ENCODE results near the gene TSR3. TPM values are rescaled to one million over a fixed set of nuclear protein-coding genes. Genes with fewer than 3 reads are reported as not detected.

Gene TSR3
- total and polyA plus RNA-seq, 2 of the 13 experiments (the other 11 are each of a cell fraction or from before 2014, with no cell fraction given): 24.2 to 51.0 TPM

GRCh38 chr16:1320097-1320496 lies 31.6 kb downstream of the TSR3 start (continued):
- TF ChIP-seq NFKB2 (CRISPR knock-in tag; IDR thresholded peaks at IDR 0.05; ENCODE audit: borderline replicate concordance): no peak
- TF ChIP-seq ZNF773 (CRISPR knock-in tag; IDR thresholded peaks at IDR 0.05; ENCODE audit: borderline replicate concordance): no peak
- TF ChIP-seq SIN3B (IDR thresholded peaks at IDR 0.05; ENCODE audit: low read length): no peak

DNA sequence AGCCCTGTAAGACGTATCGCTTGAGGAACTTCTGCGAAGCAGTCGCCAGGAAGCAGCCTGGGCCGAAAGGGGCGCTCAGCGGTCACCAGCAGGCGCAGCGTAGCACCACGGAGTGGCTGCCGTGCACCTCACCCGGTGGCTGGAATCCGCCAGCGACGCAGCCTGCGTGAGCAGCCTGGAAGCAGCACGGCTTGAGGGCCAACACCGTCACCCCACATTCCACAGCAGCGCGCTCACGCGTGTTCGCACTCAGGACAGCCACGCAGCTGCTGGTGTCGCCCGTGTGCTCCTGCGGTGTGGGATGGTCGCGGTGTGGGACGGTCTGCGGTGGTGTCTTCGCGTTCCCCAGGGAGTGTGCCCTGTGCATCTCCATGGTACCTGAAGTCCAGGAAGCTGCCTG lies 32.6 kb downstream of the TSR3 start:
- in situ Hi-C loops (cut with HindIII; ENCODE audit: extremely low pct_ligation_motif_present, low pct_unique_long_range_greater_than_20kb): no loop called here
- TF ChIP-seq, protein P1, sequence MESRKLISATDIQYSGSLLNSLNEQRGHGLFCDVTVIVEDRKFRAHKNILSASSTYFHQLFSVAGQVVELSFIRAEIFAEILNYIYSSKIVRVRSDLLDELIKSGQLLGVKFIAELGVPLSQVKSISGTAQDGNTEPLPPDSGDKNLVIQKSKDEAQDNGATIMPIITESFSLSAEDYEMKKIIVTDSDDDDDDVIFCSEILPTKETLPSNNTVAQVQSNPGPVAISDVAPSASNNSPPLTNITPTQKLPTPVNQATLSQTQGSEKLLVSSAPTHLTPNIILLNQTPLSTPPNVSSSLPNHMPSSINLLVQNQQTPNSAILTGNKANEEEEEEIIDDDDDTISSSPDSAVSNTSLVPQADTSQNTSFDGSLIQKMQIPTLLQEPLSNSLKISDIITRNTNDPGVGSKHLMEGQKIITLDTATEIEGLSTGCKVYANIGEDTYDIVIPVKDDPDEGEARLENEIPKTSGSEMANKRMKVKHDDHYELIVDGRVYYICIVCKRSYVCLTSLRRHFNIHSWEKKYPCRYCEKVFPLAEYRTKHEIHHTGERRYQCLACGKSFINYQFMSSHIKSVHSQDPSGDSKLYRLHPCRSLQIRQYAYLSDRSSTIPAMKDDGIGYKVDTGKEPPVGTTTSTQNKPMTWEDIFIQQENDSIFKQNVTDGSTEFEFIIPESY (CRISPR knock-in tag; IDR thresholded peaks at IDR 0.05): peak; percentile 63; the same call in 1 of the 2 replicates
- TF ChIP-seq, protein P2, sequence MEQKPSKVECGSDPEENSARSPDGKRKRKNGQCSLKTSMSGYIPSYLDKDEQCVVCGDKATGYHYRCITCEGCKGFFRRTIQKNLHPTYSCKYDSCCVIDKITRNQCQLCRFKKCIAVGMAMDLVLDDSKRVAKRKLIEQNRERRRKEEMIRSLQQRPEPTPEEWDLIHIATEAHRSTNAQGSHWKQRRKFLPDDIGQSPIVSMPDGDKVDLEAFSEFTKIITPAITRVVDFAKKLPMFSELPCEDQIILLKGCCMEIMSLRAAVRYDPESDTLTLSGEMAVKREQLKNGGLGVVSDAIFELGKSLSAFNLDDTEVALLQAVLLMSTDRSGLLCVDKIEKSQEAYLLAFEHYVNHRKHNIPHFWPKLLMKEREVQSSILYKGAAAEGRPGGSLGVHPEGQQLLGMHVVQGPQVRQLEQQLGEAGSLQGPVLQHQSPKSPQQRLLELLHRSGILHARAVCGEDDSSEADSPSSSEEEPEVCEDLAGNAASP (CRISPR knock-in tag; IDR thresholded peaks at IDR 0.05; ENCODE audit: borderline replicate concordance): no peak
- TF ChIP-seq ZBTB20 (CRISPR knock-in tag; IDR thresholded peaks at IDR 0.05; ENCODE audit: borderline replicate concordance, low read depth) (no peak), ZNF879 (CRISPR knock-in tag; IDR thresholded peaks at IDR 0.05) (no peak), BHLHE40 (IDR thresholded peaks at IDR 0.05; ENCODE audit: low read length) (no peak), ZNF333 (CRISPR knock-in tag; IDR thresholded peaks at IDR 0.05; ENCODE audit: borderline replicate concordance) (no peak), ZNF773 (CRISPR knock-in tag; IDR thresholded peaks at IDR 0.05; ENCODE audit: borderline replicate concordance) (no peak), AKAP8 (CRISPR knock-in tag; IDR thresholded peaks at IDR 0.05) (no peak), RBFOX2 (IDR thresholded peaks at IDR 0.05; ENCODE audit: low read depth, low read length) (peak; percentile 68), PRMT3 (CRISPR knock-in tag; IDR thresholded peaks at IDR 0.05; ENCODE audit: borderline replicate concordance, low read depth) (no peak), ZNF317 (CRISPR knock-in tag; IDR thresholded peaks at IDR 0.05) (no peak), AGO2 (optimal IDR thresholded peaks at IDR 0.05; ENCODE audit: low read depth, low read length) (peak; percentile 88)
- TF ChIP-seq, protein P3, sequence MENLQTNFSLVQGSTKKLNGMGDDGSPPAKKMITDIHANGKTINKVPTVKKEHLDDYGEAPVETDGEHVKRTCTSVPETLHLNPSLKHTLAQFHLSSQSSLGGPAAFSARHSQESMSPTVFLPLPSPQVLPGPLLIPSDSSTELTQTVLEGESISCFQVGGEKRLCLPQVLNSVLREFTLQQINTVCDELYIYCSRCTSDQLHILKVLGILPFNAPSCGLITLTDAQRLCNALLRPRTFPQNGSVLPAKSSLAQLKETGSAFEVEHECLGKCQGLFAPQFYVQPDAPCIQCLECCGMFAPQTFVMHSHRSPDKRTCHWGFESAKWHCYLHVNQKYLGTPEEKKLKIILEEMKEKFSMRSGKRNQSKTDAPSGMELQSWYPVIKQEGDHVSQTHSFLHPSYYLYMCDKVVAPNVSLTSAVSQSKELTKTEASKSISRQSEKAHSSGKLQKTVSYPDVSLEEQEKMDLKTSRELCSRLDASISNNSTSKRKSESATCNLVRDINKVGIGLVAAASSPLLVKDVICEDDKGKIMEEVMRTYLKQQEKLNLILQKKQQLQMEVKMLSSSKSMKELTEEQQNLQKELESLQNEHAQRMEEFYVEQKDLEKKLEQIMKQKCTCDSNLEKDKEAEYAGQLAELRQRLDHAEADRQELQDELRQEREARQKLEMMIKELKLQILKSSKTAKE (CRISPR knock-in tag; IDR thresholded peaks at IDR 0.05; ENCODE audit: borderline replicate concordance): no peak
- TF ChIP-seq, protein P4, sequence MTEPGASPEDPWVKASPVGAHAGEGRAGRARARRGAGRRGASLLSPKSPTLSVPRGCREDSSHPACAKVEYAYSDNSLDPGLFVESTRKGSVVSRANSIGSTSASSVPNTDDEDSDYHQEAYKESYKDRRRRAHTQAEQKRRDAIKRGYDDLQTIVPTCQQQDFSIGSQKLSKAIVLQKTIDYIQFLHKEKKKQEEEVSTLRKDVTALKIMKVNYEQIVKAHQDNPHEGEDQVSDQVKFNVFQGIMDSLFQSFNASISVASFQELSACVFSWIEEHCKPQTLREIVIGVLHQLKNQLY (CRISPR knock-in tag; IDR thresholded peaks at IDR 0.05): no peak
- intact Hi-C loops (cut with micrococcal nuclease; ENCODE audit: unreplicated experiment): no loop called here
- Histone ChIP-seq H3K4me2 (ENCODE audit: low read depth, low read length) (no peak overlapping the region), H3K27me3 (ENCODE audit: control insufficient read depth in 1 of 2, insufficient read depth in 2 of 2, low read length in 2 of 2) (no peaks in the 10 kb centered on the region), H3K36me3 (replicated peaks in 1 of 2; ENCODE audit: control insufficient read depth in 1 of 2, insufficient read depth in 2 of 2, low read length in 2 of 2) (peaks cover 49 to 86% of the 10 kb centered on the region in 2 experiments; a peak in 4 of 5 replicates), H3K79me2 (ENCODE audit: insufficient read depth, low read length) (peaks cover 22% of the 10 kb centered on the region), H4K20me1 (ENCODE audit: insufficient read depth, low read length) (peaks cover 15% of the 10 kb centered on the region; the same call in 1 of the 2 replicates), H3K9ac (ENCODE audit: insufficient read depth, low read depth, low read length) (no peak overlapping the region), H3K9me3 (ENCODE audit: low read length) (no peaks in the 10 kb centered on the region), H3K4me1 (ENCODE audit: insufficient read depth, low read length) (no peaks in the 10 kb centered on the region), H2AFZ (ENCODE audit: low read length) (no peak overlapping the region), H3K4me3 (replicated peaks in 1 of 3; ENCODE audit: insufficient read depth in 1 of 3, low read depth in 2 of 3, low read length in 3 of 3) (no peak overlapping the region), H3K27ac (ENCODE audit: extremely low read length, insufficient read depth, low read length) (no peak overlapping the region)
- no peak for ATAC-seq
- no peak for DNase-seq (ENCODE audit: low spot score)
- FAIRE-seq: no peak
- ChIA-PET CTCF (ENCODE audit: low intra/inter-chr PET ratio, low total read pairs) (no interaction called here), POLR2A (no interaction called here)
- no TSS peak for BruUV-seq (replicated peaks)
- 97% methylated on average over 26 of the region's 33 CpGs for WGBS (ENCODE audit: low lambda C conversion rate)
